ENCODE results near the gene OR10H3. TPM values are rescaled to one million over a fixed set of nuclear protein-coding genes. Genes with fewer than 3 reads are reported as not detected.
"Not testable (repeated sequence)": the region's sequence is repeated elsewhere in the genome, so short reads cannot be mapped to it uniquely, and the experiment has no call there.

Gene OR10H3
- total RNA-seq, 1 donor from 2014 or later, result not detected

DNA sequence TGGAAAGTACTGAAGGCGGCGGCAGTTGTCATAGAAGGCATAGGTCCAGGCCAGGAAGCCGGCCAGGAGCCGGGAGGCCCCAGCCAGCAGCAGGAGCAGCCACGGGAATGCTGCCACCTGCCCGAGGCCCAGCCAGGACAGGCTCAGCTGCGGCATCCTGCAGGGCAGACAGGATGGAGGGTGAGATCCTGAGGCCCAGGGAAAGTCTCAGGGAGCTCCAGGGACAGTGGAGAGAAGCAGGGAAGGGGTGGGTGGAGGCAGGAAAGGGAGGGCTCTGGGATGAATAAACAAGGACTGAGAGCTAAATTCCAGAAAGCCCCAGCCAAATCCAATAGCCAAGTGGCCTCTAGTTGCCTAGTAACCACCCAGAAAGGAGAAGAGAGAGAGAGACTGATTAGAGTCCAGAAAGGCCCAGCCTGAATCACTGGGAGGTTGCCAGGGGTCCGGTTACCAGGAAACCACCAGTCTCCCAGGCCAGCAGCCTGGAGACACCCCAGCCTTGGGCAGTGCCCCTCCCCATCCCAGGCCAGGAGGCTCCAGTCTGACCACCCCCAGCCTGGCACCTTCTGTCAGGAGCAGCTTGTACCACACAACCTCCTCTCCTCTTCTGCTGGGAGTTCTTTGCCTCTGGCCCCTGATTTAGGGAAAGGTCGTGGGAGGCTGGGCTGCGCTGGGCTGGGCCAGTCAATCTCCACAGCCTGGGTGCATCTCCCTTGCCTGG is 42.1 kb downstream of the OR10H3 start:
- peak; percentile 43 for DNase-seq

DNA sequence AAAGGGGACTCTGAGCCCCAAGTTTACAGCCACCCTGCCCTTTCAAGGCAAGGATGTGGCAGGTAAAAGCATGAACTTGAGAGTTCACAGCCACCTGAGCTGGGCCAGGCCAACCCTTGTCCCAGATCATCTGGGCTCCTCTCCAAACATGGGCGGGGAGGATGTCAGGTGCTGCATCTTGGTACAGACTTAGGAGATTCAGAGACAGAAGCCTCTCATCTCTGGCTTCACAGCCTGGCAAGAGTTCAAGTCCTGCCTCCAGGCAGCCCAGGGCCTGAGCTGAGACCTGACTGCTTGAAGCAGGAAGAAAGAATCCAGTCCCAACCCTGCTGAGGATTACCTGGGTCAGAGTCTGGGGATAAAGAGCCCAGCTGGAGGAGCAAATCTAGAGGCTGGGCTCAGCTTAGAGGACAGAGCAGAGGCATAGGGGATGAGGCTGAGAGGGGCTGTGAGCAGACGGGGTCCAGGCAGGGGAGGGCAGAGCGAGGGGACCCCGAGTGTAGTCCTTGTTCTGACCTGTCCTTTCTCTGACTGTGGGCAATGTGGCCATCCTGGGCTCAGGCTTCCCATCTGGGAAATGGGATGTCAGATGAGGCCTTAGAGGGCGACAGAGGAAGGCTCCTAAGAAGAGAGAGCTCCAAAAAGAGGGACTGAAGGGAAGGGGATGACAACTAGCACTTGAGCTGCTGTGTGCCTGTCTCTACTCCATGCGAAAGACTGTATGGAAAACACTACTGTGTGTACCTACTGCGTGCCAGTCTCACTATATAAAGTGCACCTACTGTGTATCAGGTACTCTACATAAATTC is 43.0 kb downstream of the OR10H3 start:
- no peak for DNase-seq

DNA sequence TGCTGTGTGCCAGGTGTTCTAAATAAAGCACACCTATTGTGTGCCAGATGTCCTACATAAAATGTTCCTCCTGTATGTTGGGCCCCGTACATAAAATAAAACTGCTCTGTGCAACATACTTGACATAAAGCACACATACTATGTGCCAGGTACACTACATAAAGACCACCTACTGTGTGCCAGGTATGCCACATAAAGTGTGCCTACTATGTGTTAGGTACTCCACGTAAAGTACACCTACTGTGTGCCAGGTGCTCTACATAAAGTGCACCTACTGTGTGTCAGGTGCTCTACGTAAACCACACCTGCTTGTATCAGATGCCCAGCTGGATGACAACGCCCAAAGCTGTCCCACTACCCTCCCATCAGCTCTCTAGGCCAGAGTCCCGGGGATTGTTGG is 43.9 kb downstream of the OR10H3 start:
- DNase-seq, result no peak

DNA sequence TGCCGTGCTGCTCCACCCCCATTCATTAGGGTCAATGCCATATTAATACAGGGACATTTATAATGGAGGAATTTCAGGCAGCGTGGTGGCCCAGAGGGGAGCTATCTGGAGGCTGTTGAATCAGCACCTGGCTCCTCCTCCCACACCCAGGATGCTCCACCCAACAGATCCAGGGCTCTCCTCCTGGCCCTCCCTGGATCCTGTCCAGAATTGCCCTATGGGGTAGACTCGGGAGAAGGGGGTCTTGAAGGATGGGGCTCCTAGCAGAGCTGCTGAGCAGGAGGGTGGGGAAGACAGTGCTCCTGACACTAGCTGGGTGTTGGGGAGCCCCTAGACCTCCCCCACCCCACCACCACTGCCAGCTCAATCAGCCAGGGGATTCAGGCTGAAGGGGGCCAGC is 44.4 kb downstream of the OR10H3 start:
- no peak for DNase-seq

DNA sequence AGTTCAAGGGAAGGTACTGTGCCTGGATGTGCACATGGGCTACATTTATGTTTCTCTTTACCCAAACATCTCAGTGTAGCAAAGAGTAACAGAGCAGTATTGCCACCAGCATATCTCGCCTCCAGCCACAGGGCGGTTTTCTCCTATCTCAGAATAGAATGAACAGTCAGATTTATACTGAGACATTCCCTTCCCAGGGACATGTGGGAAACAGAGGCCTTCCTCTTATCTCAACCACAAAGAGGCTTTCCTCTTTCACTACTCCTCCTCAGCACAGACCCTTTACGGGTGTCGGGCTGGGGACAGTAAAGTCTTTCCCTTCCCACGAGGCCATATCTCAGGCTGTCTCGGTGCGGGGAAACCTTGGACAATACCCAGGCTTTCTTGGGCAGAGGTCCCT is 45.1 kb downstream of the OR10H3 start:
- DNase-seq, result not testable (repeated sequence)

DNA sequence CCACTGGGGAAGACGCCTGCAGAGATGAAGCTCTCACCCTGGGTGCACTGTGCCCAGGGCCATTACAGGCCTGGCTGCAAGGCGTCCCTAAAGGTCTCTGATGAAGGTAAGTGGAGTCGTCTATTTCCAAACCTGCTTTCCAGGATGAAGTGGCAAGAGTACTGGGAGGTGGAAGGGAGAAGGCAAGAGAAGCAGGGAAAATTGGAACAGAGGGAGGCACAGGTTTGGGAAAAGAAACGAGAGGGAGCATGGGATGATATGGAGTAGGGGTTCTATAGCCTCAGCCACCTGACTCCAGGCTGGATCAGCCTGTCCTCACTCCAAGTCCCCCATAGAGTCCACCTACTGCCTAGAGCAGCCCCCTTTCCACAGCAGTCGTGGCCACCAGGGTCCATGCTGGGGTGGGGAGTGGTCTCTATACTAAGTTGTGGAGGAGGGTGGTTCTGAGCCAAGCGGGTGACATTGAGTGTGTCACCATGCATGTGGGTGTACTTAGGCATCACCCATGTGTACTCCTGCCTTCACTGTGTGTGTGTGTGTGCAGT is 49.9 kb downstream of the OR10H3 start, which contains the start of gene OR10H5:
Gene OR10H5 (plus strand): TSS at position 51 of the 545 bp plus-strand sequence. CDS start 6,388 bp downstream, outside the sequence.
- DNase-seq, result no peak

DNA sequence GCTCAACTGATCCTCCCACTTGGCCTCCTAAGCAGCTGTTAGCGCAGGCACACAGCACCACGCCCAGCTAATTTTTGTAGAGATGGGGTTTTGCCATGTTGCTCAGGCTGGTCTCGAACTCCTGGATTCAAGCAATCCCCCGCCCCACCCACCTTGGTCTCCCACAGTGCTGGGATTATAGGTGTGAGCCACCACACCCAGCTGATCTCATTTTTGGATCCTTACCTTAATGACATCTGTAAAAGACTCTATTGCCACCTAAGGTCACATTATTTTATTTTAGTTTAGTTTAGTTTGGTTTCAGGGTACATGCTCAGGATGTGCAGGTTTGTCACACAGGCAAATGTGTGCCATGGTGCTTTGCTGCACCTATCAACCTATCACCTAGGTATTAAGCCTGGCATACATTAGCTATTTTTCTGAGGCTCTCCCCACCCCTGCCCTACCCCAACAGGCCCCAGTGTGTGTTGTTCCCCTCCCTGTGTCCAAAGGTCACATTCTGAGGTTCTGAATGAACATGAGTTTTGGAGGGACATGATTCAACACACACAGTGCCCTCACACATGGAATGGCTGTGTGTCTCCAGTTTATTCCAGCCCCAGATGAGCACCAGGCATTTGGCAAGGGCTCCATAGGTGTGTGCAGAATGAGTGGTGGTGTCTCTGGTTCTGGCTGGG is 50.9 kb downstream of the OR10H3 start:
- DNase-seq, result no peak

DNA sequence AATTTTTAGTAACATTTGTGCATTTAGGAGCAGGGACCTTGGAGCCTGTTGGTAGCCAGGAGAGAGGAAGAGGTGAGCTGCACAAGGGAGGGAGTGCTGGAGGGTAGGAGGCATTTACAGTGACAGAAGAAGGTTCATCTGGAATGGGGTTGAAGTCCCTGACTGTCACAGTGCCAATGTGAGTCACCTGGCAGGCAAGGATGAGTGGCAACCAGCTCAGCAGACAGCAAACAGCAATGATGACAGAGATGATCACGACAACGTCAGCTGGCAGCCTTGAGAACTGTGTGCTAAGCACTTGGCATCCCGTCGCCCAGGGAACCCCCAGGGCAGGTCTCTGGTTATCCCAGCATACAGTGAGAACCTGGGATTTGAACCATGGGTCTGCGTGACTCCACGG is 52.3 kb downstream of the OR10H3 start:
- no peak for DNase-seq

Other genes with a start within 250 kb of the OR10H3 start
- gene CYP4F22, start 229.5 kb upstream of the OR10H3 start, total RNA-seq, result 15.2 TPM
- 1.8 TPM for gene CYP4F8, start 122.8 kb upstream of the OR10H3 start, total RNA-seq
- gene CYP4F3, start 97.1 kb upstream of the OR10H3 start, total RNA-seq, result 2.7 TPM
- 8.1 TPM for gene CYP4F12, start 64.9 kb upstream of the OR10H3 start, total RNA-seq
- not detected for gene OR10H2, start 10.0 kb upstream of the OR10H3 start, total RNA-seq
- not detected for gene OR10H5, start 49.7 kb downstream of the OR10H3 start, total RNA-seq
- gene OR10H1, start 77.7 kb downstream of the OR10H3 start, total RNA-seq, result not detected
- gene CYP4F2, start 160.1 kb downstream of the OR10H3 start, total RNA-seq, result 0.89 TPM
- gene CYP4F11, start 196.5 kb downstream of the OR10H3 start, total RNA-seq, result not detected
- gene OR10H4, start 211.0 kb downstream of the OR10H3 start, total RNA-seq, result not detected